ENCODE measurements around the gene FERMT3. TPM values are rescaled to one million over a fixed set of nuclear protein-coding genes. Genes with fewer than 3 reads are reported as not detected.

Gene FERMT3
- total RNA-seq, 1 donor from 2014 or later = 4.7 TPM

DNA sequence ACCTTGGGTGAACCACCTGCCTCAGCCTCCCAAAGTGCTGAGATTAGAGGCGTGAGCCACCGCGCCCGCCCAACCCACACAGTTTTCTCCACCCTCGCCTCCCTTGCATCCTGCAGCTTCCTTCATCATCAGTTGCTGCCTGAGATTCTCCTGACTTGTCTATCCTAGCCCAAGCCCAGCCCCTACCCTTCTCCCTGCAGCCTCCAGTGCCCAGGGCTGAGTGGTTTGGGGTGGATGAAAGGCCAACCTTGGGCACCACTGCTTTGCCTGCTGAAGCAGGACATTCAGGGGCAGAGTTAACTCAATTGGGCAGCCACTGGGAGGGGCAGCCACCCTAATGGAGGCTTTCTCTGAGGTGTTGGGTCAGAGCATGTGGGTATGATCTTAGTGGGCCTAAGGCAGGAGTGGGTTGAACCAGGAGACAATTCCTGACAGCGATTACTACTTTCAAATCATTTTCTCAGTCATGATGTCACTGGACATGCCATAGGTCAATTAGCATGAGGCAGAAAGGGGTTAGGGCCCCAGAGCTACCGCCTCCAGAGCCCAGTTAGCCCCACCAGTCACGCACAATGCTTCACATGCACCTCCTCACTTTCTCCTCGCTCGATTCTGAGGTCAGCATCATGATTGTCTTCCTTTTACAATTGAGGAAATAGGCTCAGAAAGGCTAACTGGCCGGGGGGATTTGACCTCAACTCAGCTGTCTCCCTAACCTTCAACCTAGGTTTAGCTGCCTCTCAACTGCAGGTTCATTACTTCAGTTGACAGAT, 33.3 kb downstream of the FERMT3 start:
- Histone ChIP-seq H3K4me1 (ENCODE audit: control insufficient read depth in 3 of 3, insufficient read depth in 3 of 3, low read length in 3 of 3) (peaks cover 38 to 51% (median 46%) of the 10 kb centered on the region in 3 donors), H3K27me3 (ENCODE audit: control insufficient read depth in 3 of 3, insufficient read depth in 3 of 3, low read length in 3 of 3) (no peaks in the 10 kb centered on the region), H3K9ac (ENCODE audit: low read depth in 1 of 3, low read length in 3 of 3) (peak overlapping the region; percentile 99 to 100 (median 100)), H3K9me3 (ENCODE audit: control insufficient read depth in 3 of 3, low read length in 3 of 3) (no peaks in the 10 kb centered on the region), H3K27ac (ENCODE audit: low read depth, low read length) (peak overlapping the region; percentile 100), H3K36me3 (ENCODE audit: control insufficient read depth in 3 of 3, insufficient read depth in 3 of 3, low read length in 3 of 3) (peaks cover 20 to 31% (median 31%) of the 10 kb centered on the region in 3 donors), H3K4me3 (ENCODE audit: low read length in 3 of 3) (peak overlapping the region; percentile 72 to 97 (median 96))

DNA sequence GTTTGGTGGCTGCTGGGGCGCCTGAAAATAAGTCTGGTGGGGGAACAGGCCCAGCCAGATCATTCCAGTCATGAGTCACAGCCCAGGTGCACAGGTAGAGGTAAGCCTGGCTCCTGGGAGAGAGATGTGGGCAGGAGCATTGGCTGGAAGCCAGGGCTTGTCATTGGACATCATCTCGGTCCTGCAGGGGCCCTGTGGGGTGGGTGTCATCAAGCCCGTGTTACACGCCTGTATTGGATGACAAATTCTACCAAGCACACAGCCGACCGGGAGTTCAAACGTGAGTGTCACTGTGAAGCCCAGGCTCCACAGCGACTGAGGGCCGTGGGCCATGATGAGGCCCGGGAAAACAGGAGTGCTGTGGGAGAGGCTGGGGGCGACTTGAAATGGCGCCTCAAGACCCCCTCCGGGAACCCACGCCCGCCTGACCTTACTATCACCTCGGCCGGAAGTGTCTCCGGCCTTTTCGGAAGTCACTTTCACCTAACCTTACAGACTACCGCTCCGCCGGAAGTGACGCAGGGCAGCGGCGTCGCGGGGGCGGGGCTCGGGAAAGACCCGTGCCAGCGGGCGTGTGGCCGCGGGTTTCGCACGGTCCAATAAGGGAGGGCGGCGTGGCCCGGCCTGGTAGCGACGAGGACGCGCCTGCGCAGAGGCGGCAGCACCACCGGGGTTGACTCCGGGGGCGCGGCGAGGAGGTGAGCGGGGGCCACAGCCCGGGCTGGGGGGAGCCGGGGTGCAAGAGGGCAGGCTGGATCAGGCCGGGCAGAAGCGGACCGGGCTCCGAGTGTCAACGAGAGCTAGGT, 34.1 kb downstream of the FERMT3 start, which contains the start of gene FKBP2:
TSS of gene FKBP2 (plus strand) at position 661 of the 806 bp plus-strand sequence. CDS start 1,293 bp downstream, outside the sequence.
- Histone ChIP-seq H3K9me3 (ENCODE audit: control insufficient read depth in 3 of 3, low read length in 3 of 3) (no peaks in the 10 kb centered on the region), H3K36me3 (ENCODE audit: control insufficient read depth in 3 of 3, insufficient read depth in 3 of 3, low read length in 3 of 3) (peaks cover 18 to 31% (median 31%) of the 10 kb centered on the region in 3 donors), H3K27me3 (ENCODE audit: control insufficient read depth in 3 of 3, insufficient read depth in 3 of 3, low read length in 3 of 3) (no peaks in the 10 kb centered on the region), H3K4me3 (ENCODE audit: low read length in 3 of 3) (peak within 1 kb of the TSS; percentile 72 to 97 (median 96)), H3K4me1 (ENCODE audit: control insufficient read depth in 3 of 3, insufficient read depth in 3 of 3, low read length in 3 of 3) (peaks cover 39 to 52% (median 48%) of the 10 kb centered on the region in 3 donors), H3K27ac (ENCODE audit: low read depth, low read length) (peak within 1 kb of the TSS; percentile 100), H3K9ac (ENCODE audit: low read depth in 1 of 3, low read length in 3 of 3) (peak within 1 kb of the TSS; percentile 99 to 100 (median 100))

DNA sequence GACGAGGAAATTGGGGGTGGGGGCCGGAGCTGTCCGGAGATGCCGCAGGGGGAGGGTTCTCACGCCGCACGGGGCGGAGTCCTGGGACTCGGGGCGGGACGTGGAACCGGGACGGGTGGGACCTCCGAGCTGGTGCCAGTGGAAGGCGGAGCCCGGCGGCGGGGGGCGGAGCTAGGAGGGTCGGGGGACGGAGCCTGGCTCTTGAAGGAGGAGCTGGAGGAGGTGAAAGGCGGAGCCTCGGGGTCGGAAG, 34.6 kb downstream of the FERMT3 start:
- Histone ChIP-seq H3K36me3 (ENCODE audit: control insufficient read depth in 3 of 3, insufficient read depth in 3 of 3, low read length in 3 of 3) (peaks cover 16 to 31% (median 26%) of the 10 kb centered on the region in 3 donors), H3K4me1 (ENCODE audit: control insufficient read depth in 3 of 3, insufficient read depth in 3 of 3, low read length in 3 of 3) (peaks cover 43 to 53% (median 50%) of the 10 kb centered on the region in 3 donors), H3K27ac (ENCODE audit: low read depth, low read length) (peak overlapping the region; percentile 100)

DNA sequence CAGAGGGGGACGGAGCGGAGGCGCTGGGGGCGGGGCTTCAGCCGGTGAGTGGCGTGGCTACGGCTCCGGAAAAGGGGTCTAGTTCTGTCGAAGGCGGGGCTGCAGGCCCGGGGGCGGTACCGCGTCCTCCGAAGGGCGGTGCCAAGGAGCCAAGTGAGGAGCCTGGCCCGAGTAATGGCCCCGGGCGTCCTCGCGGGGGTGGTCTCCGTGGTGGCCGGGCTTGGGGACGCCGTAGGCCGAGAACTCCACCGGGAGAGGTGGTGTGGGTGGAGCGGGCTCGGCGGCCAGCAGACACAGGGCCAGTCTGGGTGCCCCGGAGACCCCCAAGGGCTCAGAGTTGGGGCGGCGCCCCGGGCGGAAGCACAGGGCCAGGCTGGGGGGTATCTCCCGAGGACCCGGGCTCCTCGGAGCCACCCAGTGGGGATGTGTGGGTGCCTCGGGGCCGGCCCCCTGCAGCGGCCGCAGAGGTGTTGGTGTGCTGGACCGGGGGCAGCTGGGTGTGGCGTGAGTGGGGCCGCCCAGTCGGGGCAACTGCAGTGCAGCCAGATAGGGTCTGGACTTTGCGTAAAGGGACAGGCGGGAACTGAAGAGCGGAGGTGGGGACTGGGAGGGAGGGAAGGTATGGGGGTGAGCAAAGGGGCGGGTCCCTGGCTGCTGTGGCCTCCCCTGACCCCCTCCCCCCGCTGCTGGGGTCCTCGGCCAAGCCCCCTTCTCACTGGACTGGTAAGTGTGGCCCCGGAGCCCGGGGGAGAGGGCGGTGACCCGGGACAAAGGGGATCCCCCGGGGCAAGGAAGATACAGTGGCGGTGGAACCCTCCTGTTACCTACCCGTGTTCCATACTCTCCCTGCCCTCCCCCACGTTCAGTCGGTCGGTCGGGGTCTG, 35.2 kb downstream of the FERMT3 start:
- peak overlapping the region; percentile 72 to 80 (median 76) for H3K4me3 ChIP-seq (ENCODE audit: low read length in 3 of 3)
- peaks cover 43 to 53% (median 50%) of the 10 kb centered on the region in 3 donors for H3K4me1 ChIP-seq (ENCODE audit: control insufficient read depth in 3 of 3, insufficient read depth in 3 of 3, low read length in 3 of 3)
- no peaks in the 10 kb centered on the region for H3K27me3 ChIP-seq (ENCODE audit: control insufficient read depth in 3 of 3, insufficient read depth in 3 of 3, low read length in 3 of 3)
- H3K27ac ChIP-seq (ENCODE audit: low read depth, low read length) = peak overlapping the region; percentile 100
- no peaks in the 10 kb centered on the region for H3K9me3 ChIP-seq (ENCODE audit: control insufficient read depth in 3 of 3, low read length in 3 of 3)
- H3K36me3 ChIP-seq (ENCODE audit: control insufficient read depth in 3 of 3, insufficient read depth in 3 of 3, low read length in 3 of 3) = peaks cover 16 to 31% (median 26%) of the 10 kb centered on the region in 3 donors
- peak overlapping the region; percentile 78 to 88 (median 88) for H3K9ac ChIP-seq (ENCODE audit: low read depth in 1 of 3, low read length in 3 of 3)

More for the DNA sequence above, 34.6 kb downstream of the FERMT3 start:
- Histone ChIP-seq H3K27me3 (ENCODE audit: control insufficient read depth in 3 of 3, insufficient read depth in 3 of 3, low read length in 3 of 3) (no peaks in the 10 kb centered on the region), H3K9me3 (ENCODE audit: control insufficient read depth in 3 of 3, low read length in 3 of 3) (no peaks in the 10 kb centered on the region), H3K9ac (ENCODE audit: low read depth in 1 of 3, low read length in 3 of 3) (peak overlapping the region; percentile 77 to 100 (median 100)), H3K4me3 (ENCODE audit: low read length in 3 of 3) (peak overlapping the region; percentile 72 to 97 (median 80))

GRCh38 chr11:64243236-64243854, 36.8 kb downstream of the FERMT3 start:
- Histone ChIP-seq H3K27ac (ENCODE audit: low read depth, low read length) (peak overlapping the region; percentile 93), H3K9me3 (ENCODE audit: control insufficient read depth in 3 of 3, low read length in 3 of 3) (no peaks in the 10 kb centered on the region), H3K4me1 (ENCODE audit: control insufficient read depth in 3 of 3, insufficient read depth in 3 of 3, low read length in 3 of 3) (peaks cover 53 to 67% (median 60%) of the 10 kb centered on the region in 3 donors), H3K27me3 (ENCODE audit: control insufficient read depth in 3 of 3, insufficient read depth in 3 of 3, low read length in 3 of 3) (no peaks in the 10 kb centered on the region), H3K4me3 (ENCODE audit: low read length in 3 of 3) (no peak overlapping the region), H3K9ac (ENCODE audit: low read depth in 1 of 3, low read length in 3 of 3) (peak overlapping the region in 1 of 3 donors; percentile 70), H3K36me3 (ENCODE audit: control insufficient read depth in 3 of 3, insufficient read depth in 3 of 3, low read length in 3 of 3) (peaks cover 11 to 17% (median 16%) of the 10 kb centered on the region in 3 donors)

DNA sequence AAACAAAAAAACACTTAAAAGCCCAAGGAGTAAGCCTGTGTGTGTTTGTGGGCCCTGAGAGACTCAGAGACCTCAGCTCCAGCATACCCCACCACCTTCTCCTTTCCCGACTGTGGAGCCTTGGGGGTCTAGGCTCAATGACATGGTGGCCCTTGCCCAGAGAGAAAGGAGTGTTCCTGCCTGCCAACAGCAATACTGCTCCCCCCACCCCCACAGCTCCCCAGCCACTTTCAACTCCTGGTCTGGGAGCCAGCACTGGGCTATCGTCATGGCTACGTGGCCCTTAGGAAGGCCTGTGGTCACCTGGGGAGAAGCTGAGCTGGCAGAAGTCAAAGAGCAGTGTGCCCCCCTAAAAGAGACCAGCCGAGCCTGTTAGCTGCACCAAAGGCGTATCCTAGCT, 37.6 kb downstream of the FERMT3 start:
- Histone ChIP-seq H3K27ac (ENCODE audit: low read depth, low read length) (peak overlapping the region; percentile 93), H3K9ac (ENCODE audit: low read depth in 1 of 3, low read length in 3 of 3) (peak overlapping the region in 2 of 3 donors; percentile 23 to 70)

DNA sequence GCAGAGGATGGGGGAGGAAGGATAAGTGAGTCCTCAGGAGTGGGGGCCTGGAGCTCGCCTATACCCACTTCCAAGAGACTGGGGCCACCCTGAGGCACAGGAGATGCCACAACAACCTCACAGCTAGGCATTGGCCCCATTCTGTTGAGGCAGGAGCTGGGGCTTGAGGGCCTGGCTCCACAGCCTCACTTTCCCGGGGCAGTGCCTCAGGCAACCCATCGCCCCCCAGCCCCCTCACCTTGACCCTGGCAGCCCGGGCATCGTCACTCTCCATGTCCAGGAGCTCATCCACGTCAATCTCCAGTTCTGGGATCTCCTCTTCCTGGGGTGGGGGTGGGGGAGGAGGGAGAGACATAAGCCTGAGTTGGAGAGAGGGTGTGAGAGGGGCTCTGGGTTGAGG, 38.4 kb downstream of the FERMT3 start:
- Histone ChIP-seq H3K4me1 (ENCODE audit: control insufficient read depth in 3 of 3, insufficient read depth in 3 of 3, low read length in 3 of 3) (peaks cover 50 to 65% (median 56%) of the 10 kb centered on the region in 3 donors), H3K9me3 (ENCODE audit: control insufficient read depth in 3 of 3, low read length in 3 of 3) (no peaks in the 10 kb centered on the region), H3K27me3 (ENCODE audit: control insufficient read depth in 3 of 3, insufficient read depth in 3 of 3, low read length in 3 of 3) (no peaks in the 10 kb centered on the region), H3K4me3 (ENCODE audit: low read length in 3 of 3) (peak overlapping the region; percentile 88 to 96 (median 95)), H3K36me3 (ENCODE audit: control insufficient read depth in 3 of 3, insufficient read depth in 3 of 3, low read length in 3 of 3) (peaks cover 4 to 12% (median 6%) of the 10 kb centered on the region in 3 donors), H3K27ac (ENCODE audit: low read depth, low read length) (peak overlapping the region; percentile 93), H3K9ac (ENCODE audit: low read depth in 1 of 3, low read length in 3 of 3) (peak overlapping the region; percentile 87 to 97 (median 95))

More for the DNA sequence above, 37.6 kb downstream of the FERMT3 start:
- H3K9me3 ChIP-seq (ENCODE audit: control insufficient read depth in 3 of 3, low read length in 3 of 3) = no peaks in the 10 kb centered on the region
- no peak overlapping the region for H3K4me3 ChIP-seq (ENCODE audit: low read length in 3 of 3)
- H3K4me1 ChIP-seq (ENCODE audit: control insufficient read depth in 3 of 3, insufficient read depth in 3 of 3, low read length in 3 of 3) = peaks cover 53 to 67% (median 60%) of the 10 kb centered on the region in 3 donors
- H3K36me3 ChIP-seq (ENCODE audit: control insufficient read depth in 3 of 3, insufficient read depth in 3 of 3, low read length in 3 of 3) = peaks cover 4 to 12% (median 9%) of the 10 kb centered on the region in 3 donors
- no peaks in the 10 kb centered on the region for H3K27me3 ChIP-seq (ENCODE audit: control insufficient read depth in 3 of 3, insufficient read depth in 3 of 3, low read length in 3 of 3)

DNA sequence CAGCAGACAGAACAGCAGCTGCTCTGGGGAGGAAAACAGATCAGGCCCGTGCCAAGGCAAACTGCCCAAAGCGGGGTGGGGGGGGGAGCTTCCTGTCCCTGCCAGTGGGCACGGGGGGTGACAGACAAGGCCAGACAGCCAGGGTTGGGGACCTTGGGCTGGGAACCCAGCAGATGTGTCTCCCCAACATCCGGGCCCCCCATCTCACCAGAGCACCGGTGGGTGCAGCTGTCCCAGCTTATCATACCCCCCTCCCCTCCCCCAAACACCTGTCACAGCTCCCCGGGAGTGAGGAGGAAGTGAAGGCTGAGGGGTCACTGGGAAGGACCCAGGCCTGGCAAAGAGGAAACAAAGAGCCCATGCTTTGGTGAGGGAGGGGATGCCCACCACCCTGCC, 38.9 kb downstream of the FERMT3 start:
- peaks cover 45 to 62% (median 52%) of the 10 kb centered on the region in 3 donors for H3K4me1 ChIP-seq (ENCODE audit: control insufficient read depth in 3 of 3, insufficient read depth in 3 of 3, low read length in 3 of 3)
- no peaks in the 10 kb centered on the region for H3K9me3 ChIP-seq (ENCODE audit: control insufficient read depth in 3 of 3, low read length in 3 of 3)
- H3K27ac ChIP-seq (ENCODE audit: low read depth, low read length) = peak overlapping the region; percentile 93
- peak overlapping the region; percentile 88 to 96 (median 95) for H3K4me3 ChIP-seq (ENCODE audit: low read length in 3 of 3)
- H3K9ac ChIP-seq (ENCODE audit: low read depth in 1 of 3, low read length in 3 of 3) = peak overlapping the region; percentile 87 to 97 (median 95)
- peaks cover 4 to 12% (median 6%) of the 10 kb centered on the region in 3 donors for H3K36me3 ChIP-seq (ENCODE audit: control insufficient read depth in 3 of 3, insufficient read depth in 3 of 3, low read length in 3 of 3)
- H3K27me3 ChIP-seq (ENCODE audit: control insufficient read depth in 3 of 3, insufficient read depth in 3 of 3, low read length in 3 of 3) = no peaks in the 10 kb centered on the region
